Mesodermal cell (in vitro differentiated cells): Measurements from ENCODE around the gene MAGI2.

Source experiments
- H3K27ac ChIP-seq: 2 replicates; pipeline ENCODE4 v1.7.0; 2013; ENCODE audit warnings: mild to moderate bottlenecking, low read depth, low read length, moderate library complexity; ENCODE audit not compliant: severe bottlenecking
- H3K36me3 ChIP-seq: 2 replicates; pipeline ENCODE4 v1.7.1; 2013; ENCODE audit warnings: mild to moderate bottlenecking, low read length, moderate library complexity; ENCODE audit not compliant: control insufficient read depth, insufficient read depth
- H3K4me1 ChIP-seq: one replicate; pipeline ENCODE4 v1.7.1; 2013; ENCODE audit warnings: mild to moderate bottlenecking, low read length; ENCODE audit not compliant: insufficient read depth, control insufficient read depth, poor library complexity, severe bottlenecking
- H3K4me3 ChIP-seq: 2 replicates; pipeline ENCODE4 v1.7.0; 2013; ENCODE audit warnings: low read length, control low read depth, mild to moderate bottlenecking; ENCODE audit not compliant: insufficient read depth, poor library complexity, severe bottlenecking; ENCODE audit errors: extremely low read depth
- H3K9me3 ChIP-seq: 2 replicates; pipeline ENCODE4 v1.7.1; 2013; ENCODE audit warnings: mild to moderate bottlenecking, low read length, moderate library complexity; ENCODE audit not compliant: control insufficient read depth
- WGBS, 2 experiments: methylation state at CpG; one replicate each; pipeline ENCODE4 v1.1.5; 2013; ENCODE audit warnings: missing lambda C conversion rate in 2 of 2; ENCODE audit not compliant: insufficient coverage in 2 of 2; 5-methylcytosine and 5-hydroxymethylcytosine counted together

The MAGI2 gene

GRCh38 chr7:78099715-78100394, 1353.6 kb downstream of the MAGI2 start:
- WGBS, 2 experiments = 94 to 100% methylated on average over 3 of the region's 3 CpGs
- peaks cover 4% of the 10 kb centered on the region for H3K4me1 ChIP-seq
- H3K4me3 ChIP-seq = no peak overlapping the region
- H3K27ac ChIP-seq = no peak overlapping the region
- H3K9me3 ChIP-seq = no peaks in the 10 kb centered on the region
- no peaks in the 10 kb centered on the region for H3K36me3 ChIP-seq

- no peaks in the 10 kb centered on the region for H3K36me3 ChIP-seq
- no peak overlapping the region for H3K4me3 ChIP-seq
- no peaks in the 10 kb centered on the region for H3K9me3 ChIP-seq
- peaks cover 4% of the 10 kb centered on the region for H3K4me1 ChIP-seq
- no peak overlapping the region for H3K27ac ChIP-seq
Observed at GRCh38 chr7:78095549-78095948, 1357.9 kb downstream of the MAGI2 start.

GRCh38 chr7:78092331-78092730, 1361.1 kb downstream of the MAGI2 start:
- Histone ChIP-seq H3K9me3 (no peaks in the 10 kb centered on the region), H3K4me3 (no peak overlapping the region), H3K36me3 (no peaks in the 10 kb centered on the region), H3K4me1 (no peaks in the 10 kb centered on the region), H3K27ac (no peak overlapping the region)
- no CpG with 5 or more reads among the region's 3 CpGs for WGBS, 2 experiments

GRCh38 chr7:78090616-78091015, 1362.9 kb downstream of the MAGI2 start:
- H3K36me3 ChIP-seq = no peaks in the 10 kb centered on the region
- H3K9me3 ChIP-seq = no peaks in the 10 kb centered on the region
- no peaks in the 10 kb centered on the region for H3K4me1 ChIP-seq
- H3K4me3 ChIP-seq = no peak overlapping the region
- no peak overlapping the region for H3K27ac ChIP-seq

GRCh38 chr7:78083476-78084120, 1369.9 kb downstream of the MAGI2 start:
- Histone ChIP-seq H3K9me3 (no peaks in the 10 kb centered on the region), H3K27ac (no peak overlapping the region), H3K4me3 (no peak overlapping the region), H3K36me3 (no peaks in the 10 kb centered on the region), H3K4me1 (peaks cover 7% of the 10 kb centered on the region)
- 95 to 96% methylated on average over 4 to 6 of the region's 6 CpGs for WGBS, 2 experiments

- WGBS, 2 experiments = 87 to 90% methylated on average over 4 of the region's 5 CpGs
- H3K36me3 ChIP-seq = no peaks in the 10 kb centered on the region
- H3K4me1 ChIP-seq = peaks cover 7% of the 10 kb centered on the region
- H3K27ac ChIP-seq = no peak overlapping the region
- no peaks in the 10 kb centered on the region for H3K9me3 ChIP-seq
- H3K4me3 ChIP-seq = no peak overlapping the region
Observed at GRCh38 chr7:78082556-78082955, 1370.9 kb downstream of the MAGI2 start.

GRCh38 chr7:78081888-78082287, 1371.6 kb downstream of the MAGI2 start:
- H3K4me1 ChIP-seq = peaks cover 7% of the 10 kb centered on the region
- no peak overlapping the region for H3K4me3 ChIP-seq
- H3K27ac ChIP-seq = no peak overlapping the region
- 78 to 96% methylated on average over 2 to 4 of the region's 4 CpGs for WGBS, 2 experiments
- no peaks in the 10 kb centered on the region for H3K9me3 ChIP-seq
- no peaks in the 10 kb centered on the region for H3K36me3 ChIP-seq

GRCh38 chr7:78081344-78081743, 1372.1 kb downstream of the MAGI2 start:
- 100% methylated on average over 1 of the region's 1 CpG for WGBS, 2 experiments
- no peaks in the 10 kb centered on the region for H3K9me3 ChIP-seq
- no peak overlapping the region for H3K27ac ChIP-seq

GRCh38 chr7:78080811-78081210, 1372.7 kb downstream of the MAGI2 start:
- 93 to 95% methylated on average over 3 of the region's 4 CpGs for WGBS, 2 experiments
- H3K9me3 ChIP-seq = no peaks in the 10 kb centered on the region
- H3K27ac ChIP-seq = no peak overlapping the region
- peaks cover 7% of the 10 kb centered on the region for H3K4me1 ChIP-seq
- H3K36me3 ChIP-seq = no peaks in the 10 kb centered on the region
- no peak overlapping the region for H3K4me3 ChIP-seq

More at GRCh38 chr7:78081344-78081743, 1372.1 kb downstream of the MAGI2 start:
- Histone ChIP-seq H3K4me3 (no peak overlapping the region), H3K36me3 (no peaks in the 10 kb centered on the region), H3K4me1 (peaks cover 7% of the 10 kb centered on the region)

GRCh38 chr7:78080241-78080640, 1373.2 kb downstream of the MAGI2 start:
- WGBS, 2 experiments = 65 to 75% methylated on average over 1 to 2 of the region's 2 CpGs
- Histone ChIP-seq H3K27ac (no peak overlapping the region), H3K9me3 (no peaks in the 10 kb centered on the region), H3K36me3 (no peaks in the 10 kb centered on the region), H3K4me3 (no peak overlapping the region), H3K4me1 (peaks cover 7% of the 10 kb centered on the region)

- Histone ChIP-seq H3K36me3 (no peaks in the 10 kb centered on the region), H3K27ac (no peak overlapping the region), H3K4me3 (no peak overlapping the region), H3K9me3 (no peaks in the 10 kb centered on the region), H3K4me1 (peaks cover 7% of the 10 kb centered on the region)
- 100% methylated on average over 1 of the region's 3 CpGs; no CpG with 5 or more reads in 1 of the 2 experiments for WGBS, 2 experiments
Observed at GRCh38 chr7:78074713-78075112, 1378.8 kb downstream of the MAGI2 start.
